GM20000 (cell line): ENCODE measurements around the gene ABCA9.

Source experiments
- DNase-seq: peaks from one replicate; pipeline ENCODE4 v3.0.0; 2012; ENCODE audit warnings: low spot score
- TF ChIP-seq, protein P1 (sequence below): IDR thresholded peaks from 2 replicates; pipeline ENCODE4 v1.5.1; 2012; ENCODE audit warnings: mild to moderate bottlenecking, control low read depth; ENCODE audit errors: extremely low read depth, missing control alignments

Gene ABCA9

DNA sequence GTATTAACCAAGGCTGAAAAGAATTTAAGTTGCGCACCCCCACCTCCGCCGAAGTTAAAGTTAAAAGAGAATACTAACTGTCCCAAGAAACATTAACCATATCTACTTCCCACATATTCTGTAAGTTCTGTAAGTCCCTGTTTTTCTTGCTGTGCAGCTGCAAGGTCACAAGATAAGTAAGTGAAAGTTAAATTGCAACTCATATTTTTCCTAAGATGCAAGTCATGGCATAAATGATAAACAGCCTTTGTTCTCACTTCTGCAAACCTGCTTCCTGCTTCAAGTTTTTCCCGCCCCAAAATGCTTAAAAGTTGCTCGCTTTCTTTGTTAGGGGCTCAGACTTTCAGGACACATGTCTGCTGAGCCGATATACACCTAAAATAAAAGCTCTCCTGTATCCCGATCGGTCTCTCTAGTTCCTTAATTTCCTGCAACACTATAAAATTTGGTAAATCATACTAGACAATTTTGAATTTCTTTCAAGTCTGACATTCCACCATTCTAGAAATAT lies 32.6 kb upstream of the ABCA9 start:
- TF ChIP-seq, protein P1, sequence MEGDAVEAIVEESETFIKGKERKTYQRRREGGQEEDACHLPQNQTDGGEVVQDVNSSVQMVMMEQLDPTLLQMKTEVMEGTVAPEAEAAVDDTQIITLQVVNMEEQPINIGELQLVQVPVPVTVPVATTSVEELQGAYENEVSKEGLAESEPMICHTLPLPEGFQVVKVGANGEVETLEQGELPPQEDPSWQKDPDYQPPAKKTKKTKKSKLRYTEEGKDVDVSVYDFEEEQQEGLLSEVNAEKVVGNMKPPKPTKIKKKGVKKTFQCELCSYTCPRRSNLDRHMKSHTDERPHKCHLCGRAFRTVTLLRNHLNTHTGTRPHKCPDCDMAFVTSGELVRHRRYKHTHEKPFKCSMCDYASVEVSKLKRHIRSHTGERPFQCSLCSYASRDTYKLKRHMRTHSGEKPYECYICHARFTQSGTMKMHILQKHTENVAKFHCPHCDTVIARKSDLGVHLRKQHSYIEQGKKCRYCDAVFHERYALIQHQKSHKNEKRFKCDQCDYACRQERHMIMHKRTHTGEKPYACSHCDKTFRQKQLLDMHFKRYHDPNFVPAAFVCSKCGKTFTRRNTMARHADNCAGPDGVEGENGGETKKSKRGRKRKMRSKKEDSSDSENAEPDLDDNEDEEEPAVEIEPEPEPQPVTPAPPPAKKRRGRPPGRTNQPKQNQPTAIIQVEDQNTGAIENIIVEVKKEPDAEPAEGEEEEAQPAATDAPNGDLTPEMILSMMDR: no peak
- peak; percentile 11 for DNase-seq

DNA sequence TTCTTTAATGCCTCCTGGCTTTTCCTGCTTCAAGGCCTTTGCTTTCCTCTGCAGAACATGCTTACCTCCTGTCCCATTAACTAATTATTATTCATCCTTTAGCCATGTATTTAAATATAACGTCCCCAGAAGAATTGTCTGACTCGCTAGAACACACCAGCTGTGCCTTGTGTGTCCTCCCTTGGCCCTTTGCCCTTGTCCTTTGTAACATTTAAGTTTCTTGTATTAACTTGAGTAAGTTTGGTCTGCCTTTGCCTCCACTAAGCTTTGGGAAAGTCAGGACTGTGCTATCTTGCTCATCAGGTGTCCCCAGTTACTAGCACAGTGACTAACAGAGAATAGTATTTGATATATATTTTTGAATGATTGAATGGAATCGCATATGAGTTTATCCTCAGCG lies 29.6 kb upstream of the ABCA9 start:
- TF ChIP-seq, protein P1: no peak

GRCh38 chr17:69088643-69089200 lies 28.0 kb upstream of the ABCA9 start:
- TF ChIP-seq, protein P1: no peak
- DNase-seq: no peak

More for the DNA sequence above, 29.6 kb upstream of the ABCA9 start:
- no peak for DNase-seq

DNA sequence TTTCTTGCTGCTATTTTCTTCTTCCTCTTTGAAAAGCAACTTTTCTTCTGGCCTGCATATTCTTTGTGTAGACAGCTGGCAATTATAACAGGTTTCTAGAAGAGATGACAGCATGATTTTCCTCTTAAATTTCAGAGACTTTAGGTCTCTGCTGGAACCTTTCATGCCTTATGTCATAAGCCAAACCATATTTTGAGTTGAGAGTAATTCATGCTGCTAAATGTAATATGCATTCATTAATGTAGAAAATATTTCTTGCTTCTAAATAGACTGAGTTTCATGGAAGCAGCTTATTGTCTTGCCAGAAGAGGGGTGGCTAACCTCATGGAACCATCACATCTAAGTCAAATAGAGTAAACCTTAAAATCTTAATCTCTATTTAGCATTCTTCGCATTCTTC lies 25.9 kb upstream of the ABCA9 start:
- TF ChIP-seq, protein P1: no peak
- no peak for DNase-seq

DNA sequence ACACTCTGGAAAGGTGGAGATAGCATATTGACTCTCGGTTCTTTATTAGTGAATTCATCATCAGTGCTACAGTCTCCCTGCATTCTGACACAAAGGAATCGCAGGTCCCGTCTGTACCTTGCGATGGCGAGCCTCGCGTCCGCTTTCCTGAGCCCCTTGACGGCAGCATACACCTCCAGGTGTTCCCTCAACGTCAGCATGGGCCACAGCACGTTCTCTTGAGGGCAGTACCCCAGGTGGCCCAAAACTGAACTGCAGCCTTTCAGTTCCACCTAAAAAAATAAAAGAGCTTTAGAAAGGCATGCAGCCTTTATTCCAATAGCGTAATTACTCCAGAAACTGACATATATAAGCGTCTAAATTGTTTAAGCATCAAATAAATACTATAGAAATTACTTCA lies 24.2 kb upstream of the ABCA9 start:
- no peak for DNase-seq
- TF ChIP-seq, protein P1: no peak

- DNase-seq: no peak
- TF ChIP-seq, protein P1: no peak
Observed at GRCh38 chr17:69082696-69083095, 22.0 kb upstream of the ABCA9 start.

- no peak for DNase-seq
- TF ChIP-seq, protein P1: no peak
Observed at GRCh38 chr17:69078864-69079263, 18.1 kb upstream of the ABCA9 start.
